Endothelial cell of umbilical vein (primary cell): Measurements from ENCODE around the gene ATP10A.

Experiments
- EZH2 ChIP-seq: IDR thresholded peaks from 2 replicates; pipeline ENCODE4 v1.6.1; 2012; ENCODE audit warnings: borderline replicate concordance, low read depth, mild to moderate bottlenecking, moderate library complexity, low read length, inconsistent platforms; ENCODE audit not compliant: severe bottlenecking
- FOS ChIP-seq: IDR thresholded peaks from 2 replicates; pipeline ENCODE4 v1.6.1; 2011; ENCODE audit warnings: mild to moderate bottlenecking, low read length, moderate library complexity, borderline replicate concordance; ENCODE audit not compliant: insufficient read depth
- JUN ChIP-seq: IDR thresholded peaks from 2 replicates; pipeline ENCODE4 v1.6.1; 2011; ENCODE audit warnings: borderline replicate concordance, low read depth; ENCODE audit not compliant: insufficient read length, insufficient read depth
- MYC ChIP-seq: IDR thresholded peaks from one replicate; pipeline ENCODE4 v1.6.1; 2011; ENCODE audit warnings: mild to moderate bottlenecking, low read depth, low read length
- POLR2A ChIP-seq: IDR thresholded peaks from 2 replicates; pipeline ENCODE4 v1.6.1; 2012; ENCODE audit warnings: low read depth, mild to moderate bottlenecking, control low read depth, low read length
- POLR2AphosphoS5 ChIP-seq: IDR thresholded peaks from 2 replicates; pipeline ENCODE4 v1.6.1; 2012; ENCODE audit warnings: low read depth, mild to moderate bottlenecking, control low read depth, low read length, moderate library complexity; ENCODE audit not compliant: insufficient read depth
- TF ChIP-seq, protein P1 (sequence below), 2 donors: IDR thresholded peaks; 1 replicate in 1 of 2; 2 replicates in 1 of 2; pipeline ENCODE4 v1.5.1; 2011; ENCODE audit warnings: low read length in 2 of 2, mild to moderate bottlenecking in 2 of 2, moderate library complexity in 2 of 2, control low read depth in 1 of 2, inconsistent platforms in 1 of 2, low read depth in 1 of 2; ENCODE audit not compliant: insufficient read depth in 1 of 2; ENCODE audit errors: extremely low read depth in 1 of 2
- TF ChIP-seq, protein P2 (sequence below): IDR thresholded peaks from 2 replicates; pipeline ENCODE4 v1.6.1; 2011; ENCODE audit not compliant: insufficient read depth, insufficient read length

DNA sequence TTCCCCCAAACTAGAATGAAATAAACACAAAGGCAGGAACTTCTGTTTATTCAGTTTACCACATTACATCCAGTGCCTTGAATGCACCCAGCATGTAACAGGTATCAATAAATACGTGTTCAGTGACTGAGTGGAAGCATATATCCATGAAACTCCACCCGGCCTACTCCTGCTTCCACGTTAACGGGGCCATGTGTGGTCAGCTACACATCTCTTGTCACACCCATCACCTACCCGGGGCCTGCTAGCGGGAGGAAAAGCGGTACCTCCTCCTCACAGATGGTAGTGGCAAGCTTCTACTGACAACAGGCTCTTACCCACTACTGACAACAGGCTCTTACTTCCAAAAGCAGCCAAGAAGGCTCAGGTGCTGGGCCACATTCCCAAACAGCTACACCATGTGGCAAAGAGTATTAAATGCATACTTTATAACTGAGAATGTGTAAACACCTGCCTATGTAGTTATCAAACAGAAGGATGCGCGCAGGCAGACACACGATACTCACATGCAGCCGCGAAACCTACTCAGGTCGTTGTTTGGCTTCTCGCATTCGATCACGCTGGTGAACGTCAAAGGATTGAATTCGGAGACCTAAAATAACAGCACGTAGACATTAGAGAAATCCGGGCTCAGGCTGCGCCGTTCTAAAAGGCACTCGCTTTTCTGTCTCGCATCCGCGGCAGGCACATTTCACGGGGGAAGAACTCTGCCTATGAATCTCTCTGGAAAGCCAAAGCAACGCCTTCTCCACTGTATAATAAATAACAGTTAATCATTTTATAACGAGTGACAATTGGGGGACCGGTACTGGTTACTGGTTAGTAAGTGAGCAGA is 127.4 kb downstream of the ATP10A start:
- TF ChIP-seq POLR2A, result no peak
- TF ChIP-seq, protein P1, sequence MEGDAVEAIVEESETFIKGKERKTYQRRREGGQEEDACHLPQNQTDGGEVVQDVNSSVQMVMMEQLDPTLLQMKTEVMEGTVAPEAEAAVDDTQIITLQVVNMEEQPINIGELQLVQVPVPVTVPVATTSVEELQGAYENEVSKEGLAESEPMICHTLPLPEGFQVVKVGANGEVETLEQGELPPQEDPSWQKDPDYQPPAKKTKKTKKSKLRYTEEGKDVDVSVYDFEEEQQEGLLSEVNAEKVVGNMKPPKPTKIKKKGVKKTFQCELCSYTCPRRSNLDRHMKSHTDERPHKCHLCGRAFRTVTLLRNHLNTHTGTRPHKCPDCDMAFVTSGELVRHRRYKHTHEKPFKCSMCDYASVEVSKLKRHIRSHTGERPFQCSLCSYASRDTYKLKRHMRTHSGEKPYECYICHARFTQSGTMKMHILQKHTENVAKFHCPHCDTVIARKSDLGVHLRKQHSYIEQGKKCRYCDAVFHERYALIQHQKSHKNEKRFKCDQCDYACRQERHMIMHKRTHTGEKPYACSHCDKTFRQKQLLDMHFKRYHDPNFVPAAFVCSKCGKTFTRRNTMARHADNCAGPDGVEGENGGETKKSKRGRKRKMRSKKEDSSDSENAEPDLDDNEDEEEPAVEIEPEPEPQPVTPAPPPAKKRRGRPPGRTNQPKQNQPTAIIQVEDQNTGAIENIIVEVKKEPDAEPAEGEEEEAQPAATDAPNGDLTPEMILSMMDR (IDR thresholded peaks at IDR 0.05; ENCODE audit: extremely low read depth in 1 of 2, insufficient read depth in 1 of 2, low read depth in 1 of 2, low read length in 2 of 2), result no peak
- no peak for TF ChIP-seq MYC
- TF ChIP-seq POLR2AphosphoS5, result no peak
- TF ChIP-seq EZH2, result no peak
- TF ChIP-seq, protein P2, sequence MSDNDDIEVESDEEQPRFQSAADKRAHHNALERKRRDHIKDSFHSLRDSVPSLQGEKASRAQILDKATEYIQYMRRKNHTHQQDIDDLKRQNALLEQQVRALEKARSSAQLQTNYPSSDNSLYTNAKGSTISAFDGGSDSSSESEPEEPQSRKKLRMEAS, result no peak
- TF ChIP-seq FOS, result no peak
- no peak for TF ChIP-seq JUN
